ENCODE measurements around the gene RFX4. TPM values are rescaled to one million over a fixed set of nuclear protein-coding genes. Genes with fewer than 3 reads are reported as not detected.
"Not testable (repeated sequence)": the region's sequence is repeated elsewhere in the genome, so short reads cannot be mapped to it uniquely, and the experiment has no call there.

RFX4 gene
- total RNA-seq, 2 experiments from 2014 or later = not detected

- H3K4me1 Mint-ChIP-seq (ENCODE audit: low read depth); H3K9me3 Mint-ChIP-seq; H3K27ac Mint-ChIP-seq; H3K4me3 Mint-ChIP-seq; DNase-seq; H3K36me3 Mint-ChIP-seq (ENCODE audit: low read depth); H3K27me3 Mint-ChIP-seq (ENCODE audit: low read depth): not testable (repeated sequence)
- CTCF ChIA-PET = interaction anchor here (0.6 kb wide), 1 partner anchor 116 kb away, joined by 3 read pairs; no protein-coding TSS in a partner anchor
- intact Hi-C loops (cut with micrococcal nuclease) = loop anchor here (10.0 kb wide), 1 partner anchor 342 kb away; no protein-coding TSS in a partner anchor
Measured at GRCh38 chr12:106726603-106727202, 143.9 kb downstream of the RFX4 start.

GRCh38 chr12:106729611-106730010 lies 146.8 kb downstream of the RFX4 start:
- CTCF ChIA-PET = interaction anchor here (1.0 kb wide), 1 partner anchor 12 kb away, joined by 5 read pairs; no protein-coding TSS in a partner anchor
- intact Hi-C loops (cut with micrococcal nuclease) = loop anchor here (10.0 kb wide), 1 partner anchor 345 kb away; no protein-coding TSS in a partner anchor

GRCh38 chr12:106732890-106733289 lies 150.1 kb downstream of the RFX4 start:
- intact Hi-C loops (cut with micrococcal nuclease) = no loop called here
- CTCF ChIA-PET = no interaction called here
- no peak overlapping the region for H3K4me3 Mint-ChIP-seq
- no peak overlapping the region for H3K27ac Mint-ChIP-seq
- no peaks in the 10 kb centered on the region for H3K36me3 Mint-ChIP-seq (ENCODE audit: low read depth)
- DNase-seq = no peak
- peaks cover 4% of the 10 kb centered on the region for H3K4me1 Mint-ChIP-seq (ENCODE audit: low read depth)
- H3K9me3 Mint-ChIP-seq = no peaks in the 10 kb centered on the region
- no peaks in the 10 kb centered on the region for H3K27me3 Mint-ChIP-seq (ENCODE audit: low read depth)

More at GRCh38 chr12:106729611-106730010, 146.8 kb downstream of the RFX4 start:
- Mint-ChIP-seq H3K9me3 (no peaks in the 10 kb centered on the region), H3K27ac (no peak overlapping the region), H3K4me3 (no peak overlapping the region), H3K27me3 (ENCODE audit: low read depth) (no peaks in the 10 kb centered on the region), H3K4me1 (ENCODE audit: low read depth) (peaks cover 2% of the 10 kb centered on the region), H3K36me3 (ENCODE audit: low read depth) (no peaks in the 10 kb centered on the region)
- no peak for DNase-seq

GRCh38 chr12:106733660-106734059 lies 150.9 kb downstream of the RFX4 start:
- CTCF ChIA-PET = no interaction called here
- no peak overlapping the region for H3K27ac Mint-ChIP-seq

GRCh38 chr12:106736051-106736957 lies 153.5 kb downstream of the RFX4 start:
- Mint-ChIP-seq H3K4me1 (ENCODE audit: low read depth) (peaks cover 4% of the 10 kb centered on the region), H3K4me3 (no peak overlapping the region), H3K27me3 (ENCODE audit: low read depth) (no peaks in the 10 kb centered on the region), H3K36me3 (ENCODE audit: low read depth) (no peaks in the 10 kb centered on the region), H3K9me3 (no peaks in the 10 kb centered on the region), H3K27ac (no peak overlapping the region)
- intact Hi-C loops (cut with micrococcal nuclease) = loop anchor here (1.0 kb wide), 2 partner anchors 105 to 184 kb away; no protein-coding TSS in a partner anchor
- DNase-seq = peak; percentile 49
- CTCF ChIA-PET = interaction anchor here (0.6 to 1.7 kb wide), 6 partner anchors 41 to 206 kb away, joined by 3 to 6 read pairs (median 3); no protein-coding TSS in a partner anchor

More at GRCh38 chr12:106733660-106734059, 150.9 kb downstream of the RFX4 start:
- H3K4me1 Mint-ChIP-seq (ENCODE audit: low read depth) = peaks cover 4% of the 10 kb centered on the region
- no peaks in the 10 kb centered on the region for H3K36me3 Mint-ChIP-seq (ENCODE audit: low read depth)
- intact Hi-C loops (cut with micrococcal nuclease) = no loop called here
- H3K9me3 Mint-ChIP-seq = no peaks in the 10 kb centered on the region
- no peak overlapping the region for H3K4me3 Mint-ChIP-seq
- no peaks in the 10 kb centered on the region for H3K27me3 Mint-ChIP-seq (ENCODE audit: low read depth)
- no peak for DNase-seq

- H3K36me3 Mint-ChIP-seq (ENCODE audit: low read depth) = no peaks in the 10 kb centered on the region
- peaks cover 4% of the 10 kb centered on the region for H3K4me1 Mint-ChIP-seq (ENCODE audit: low read depth)
- H3K4me3 Mint-ChIP-seq = no peak overlapping the region
- no peak for DNase-seq
- intact Hi-C loops (cut with micrococcal nuclease) = no loop called here
- no peaks in the 10 kb centered on the region for H3K27me3 Mint-ChIP-seq (ENCODE audit: low read depth)
- H3K27ac Mint-ChIP-seq = no peak overlapping the region
- no peaks in the 10 kb centered on the region for H3K9me3 Mint-ChIP-seq
- CTCF ChIA-PET = interaction anchor here (0.6 kb wide), 1 partner anchor 12 kb away, joined by 4 read pairs; no protein-coding TSS in a partner anchor
Measured at GRCh38 chr12:106739318-106739717, 156.5 kb downstream of the RFX4 start.

- intact Hi-C loops (cut with micrococcal nuclease) = no loop called here
- Mint-ChIP-seq H3K27ac (no peak overlapping the region), H3K27me3 (ENCODE audit: low read depth) (no peaks in the 10 kb centered on the region), H3K36me3 (ENCODE audit: low read depth) (no peaks in the 10 kb centered on the region), H3K9me3 (no peaks in the 10 kb centered on the region), H3K4me1 (ENCODE audit: low read depth) (peaks cover 4% of the 10 kb centered on the region), H3K4me3 (no peak overlapping the region)
- no peak for DNase-seq
- CTCF ChIA-PET = interaction anchor here (0.6 to 0.7 kb wide), 2 partner anchors 95 to 458 kb away, joined by 3 read pairs; no protein-coding TSS in a partner anchor
Measured at GRCh38 chr12:106739815-106740530, 157.2 kb downstream of the RFX4 start.

- intact Hi-C loops (cut with micrococcal nuclease) = no loop called here
- Mint-ChIP-seq H3K4me3 (no peak overlapping the region), H3K27me3 (ENCODE audit: low read depth) (no peaks in the 10 kb centered on the region), H3K9me3 (no peaks in the 10 kb centered on the region), H3K4me1 (ENCODE audit: low read depth) (peaks cover 4% of the 10 kb centered on the region), H3K36me3 (ENCODE audit: low read depth) (no peaks in the 10 kb centered on the region), H3K27ac (no peak overlapping the region)
- DNase-seq = no peak
- CTCF ChIA-PET = interaction anchor here (0.8 kb wide), 1 partner anchor 11 kb away, joined by 5 read pairs; no protein-coding TSS in a partner anchor
Measured at GRCh38 chr12:106740818-106741217, 158.0 kb downstream of the RFX4 start.

GRCh38 chr12:106741247-106741646 lies 158.4 kb downstream of the RFX4 start:
- Mint-ChIP-seq H3K27ac (no peak overlapping the region), H3K36me3 (ENCODE audit: low read depth) (no peaks in the 10 kb centered on the region), H3K27me3 (ENCODE audit: low read depth) (no peaks in the 10 kb centered on the region), H3K4me3 (no peak overlapping the region), H3K9me3 (no peaks in the 10 kb centered on the region), H3K4me1 (ENCODE audit: low read depth) (peaks cover 4% of the 10 kb centered on the region)
- no peak for DNase-seq
- intact Hi-C loops (cut with micrococcal nuclease) = no loop called here
- CTCF ChIA-PET = interaction anchor here (0.8 kb wide), 1 partner anchor 12 kb away, joined by 5 read pairs; no protein-coding TSS in a partner anchor

- CTCF ChIA-PET = no interaction called here
- H3K27me3 Mint-ChIP-seq (ENCODE audit: low read depth) = no peaks in the 10 kb centered on the region
- H3K36me3 Mint-ChIP-seq (ENCODE audit: low read depth) = no peaks in the 10 kb centered on the region
- H3K4me3 Mint-ChIP-seq = no peak overlapping the region
- peaks cover 16% of the 10 kb centered on the region for H3K4me1 Mint-ChIP-seq (ENCODE audit: low read depth)
- H3K9me3 Mint-ChIP-seq = no peaks in the 10 kb centered on the region
- intact Hi-C loops (cut with micrococcal nuclease) = no loop called here
- DNase-seq = no peak
- no peak overlapping the region for H3K27ac Mint-ChIP-seq
Measured at GRCh38 chr12:106743270-106743988, 160.6 kb downstream of the RFX4 start.

- CTCF ChIA-PET = no interaction called here
- Mint-ChIP-seq H3K27ac (no peak overlapping the region), H3K9me3 (no peaks in the 10 kb centered on the region), H3K27me3 (ENCODE audit: low read depth) (no peaks in the 10 kb centered on the region), H3K4me3 (no peak overlapping the region), H3K4me1 (ENCODE audit: low read depth) (peaks cover 21% of the 10 kb centered on the region), H3K36me3 (ENCODE audit: low read depth) (no peaks in the 10 kb centered on the region)
- no peak for DNase-seq
- intact Hi-C loops (cut with micrococcal nuclease) = no loop called here
Measured at GRCh38 chr12:106744600-106744999, 161.8 kb downstream of the RFX4 start.

Data from activated naive CD4-positive, alpha-beta T cell treated with anti-CD3 and anti-CD28 coated beads for 36 hours (primary cell).